IMR-90 (cell line): ENCODE data around the gene GNAI2. TPM values are rescaled to one million over a fixed set of nuclear protein-coding genes. Genes with fewer than 3 reads are reported as not detected.

Experiments used
- ATAC-seq: fragments of 200-7000 bp; cut with Tn5 transposase; 2 replicates; pipeline ENCODE4 v1.9.1; 2020; ENCODE audit warnings: low read depth, mild to moderate bottlenecking, moderate library complexity
- BruUV-seq: library from RNA; stranded (reverse); fragments of 400-500 nt; replicated peaks from 2 replicates; lab custom pipeline; 2021; lab: Mats Ljungman, UMichigan
- CTCF ChIA-PET: fragments of 300-600 bp; formaldehyde crosslinking; extraction: SDS; loops from one replicate; lab custom pipeline; 2021; ENCODE audit warnings: antibody characterized with exemption; lab: Yijun Ruan, JAX
- POLR2A ChIA-PET: fragments of 300-600 bp; sonication (Branson Sonifier 250); formaldehyde crosslinking; loops from one replicate; lab custom pipeline; 2022; ENCODE audit warnings: antibody characterized with exemption; ENCODE audit not compliant: unreplicated experiment; lab: Charles Lee
- DNase-seq: peaks from one replicate; pipeline ENCODE4 v3.0.0; 2013
- H2AFZ ChIP-seq: replicated peaks from 2 replicates; pipeline ENCODE3; 2013; ENCODE audit warnings: low read length, mild to moderate bottlenecking; ENCODE audit not compliant: poor library complexity
- H2AK5ac ChIP-seq: 2 replicates; pipeline ENCODE4 v1.6.1; 2013; ENCODE audit warnings: low read depth, low read length, inconsistent platforms
- H2AK9ac ChIP-seq: replicated peaks from 2 replicates; pipeline ENCODE3; 2013; ENCODE audit warnings: mild to moderate bottlenecking, low read depth, low read length, moderate library complexity; ENCODE audit not compliant: poor library complexity
- H2BK120ac ChIP-seq: 2 replicates; pipeline ENCODE4 v1.6.1; 2013; ENCODE audit warnings: low read depth, low read length, inconsistent platforms
- H2BK15ac ChIP-seq: 3 replicates; pipeline ENCODE4 v1.6.1; 2013; ENCODE audit warnings: low read depth, low read length, inconsistent platforms
- H2BK20ac ChIP-seq: 2 replicates; pipeline ENCODE4 v1.6.1; 2013; ENCODE audit warnings: low read depth, mild to moderate bottlenecking, inconsistent platforms, low read length, moderate library complexity
- H2BK5ac ChIP-seq: 2 replicates; pipeline ENCODE4 v1.6.1; 2013; ENCODE audit warnings: mild to moderate bottlenecking, low read depth, low read length, inconsistent platforms; ENCODE audit not compliant: poor library complexity, severe bottlenecking
- H3K14ac ChIP-seq: replicated peaks from 2 replicates; pipeline ENCODE4 v1.6.1; 2013; ENCODE audit warnings: low read depth, low read length, inconsistent platforms
- H3K18ac ChIP-seq: 2 replicates; pipeline ENCODE4 v1.6.1; 2013; ENCODE audit warnings: low read depth, low read length, control low read depth
- H3K23ac ChIP-seq: 2 replicates; pipeline ENCODE4 v1.6.1; 2013; ENCODE audit warnings: low read depth, low read length, inconsistent platforms
- H3K27ac ChIP-seq: 2 replicates; pipeline ENCODE4 v1.5.1; 2013; ENCODE audit warnings: mild to moderate bottlenecking, control low read depth, low read length; ENCODE audit not compliant: insufficient read depth
- H3K27me3 ChIP-seq: 2 replicates; pipeline ENCODE4 v1.6.1; 2013; ENCODE audit warnings: low read length; ENCODE audit not compliant: control insufficient read depth, insufficient read depth
- H3K36me3 ChIP-seq: 2 replicates; pipeline ENCODE4 v1.6.1; 2013; ENCODE audit warnings: low read length, mixed read lengths; ENCODE audit not compliant: control insufficient read depth, insufficient read depth
- H3K4ac ChIP-seq: 2 replicates; pipeline ENCODE4 v1.6.1; 2013; ENCODE audit warnings: low read depth, low read length, inconsistent platforms
- H3K4me1 ChIP-seq: 2 replicates; pipeline ENCODE4 v1.6.1; 2013; ENCODE audit warnings: low read length, mixed read lengths; ENCODE audit not compliant: control insufficient read depth, insufficient read depth
- H3K4me2 ChIP-seq: 2 replicates; pipeline ENCODE4 v1.6.1; 2013; ENCODE audit warnings: low read depth, mild to moderate bottlenecking, control low read depth, low read length, moderate library complexity
- H3K4me3 ChIP-seq: 2 replicates; pipeline ENCODE4 v1.5.1; 2013; ENCODE audit warnings: low read depth, mild to moderate bottlenecking, control low read depth, low read length, moderate library complexity; ENCODE audit not compliant: insufficient read depth
- H3K56ac ChIP-seq: 2 replicates; pipeline ENCODE4 v1.6.1; 2013; ENCODE audit warnings: low read length, inconsistent platforms; ENCODE audit not compliant: insufficient read depth; ENCODE audit errors: extremely low read depth
- H3K79me1 ChIP-seq, 2 experiments: 2 replicates each; pipeline ENCODE4 v1.6.1; 2013; ENCODE audit warnings: low read length in 2 of 2, inconsistent platforms in 1 of 2, low read depth in 1 of 2
- H3K9ac ChIP-seq: 2 replicates; pipeline ENCODE4 v1.6.1; 2013; ENCODE audit warnings: low read depth, low read length, control low read depth
- H3K9me1 ChIP-seq: 2 replicates; pipeline ENCODE4 v1.6.1; 2013; ENCODE audit warnings: low read length, inconsistent platforms; ENCODE audit not compliant: insufficient read depth
- H3K9me3 ChIP-seq: 2 replicates; pipeline ENCODE4 v1.6.1; 2013; ENCODE audit warnings: low read length; ENCODE audit not compliant: control insufficient read depth, insufficient read depth
- H4K20me1 ChIP-seq: 2 replicates; pipeline ENCODE4 v1.6.1; 2013; ENCODE audit warnings: low read length, inconsistent platforms; ENCODE audit not compliant: insufficient read depth
- H4K5ac ChIP-seq: 2 replicates; pipeline ENCODE4 v1.6.1; 2013; ENCODE audit warnings: mild to moderate bottlenecking, low read depth, low read length, control low read depth
- H4K8ac ChIP-seq, 2 experiments: 2 replicates each; pipeline ENCODE4 v1.6.1; 2013; ENCODE audit warnings: low read depth in 2 of 2, low read length in 2 of 2, control low read depth in 1 of 2, inconsistent platforms in 1 of 2
- H4K91ac ChIP-seq: 2 replicates; pipeline ENCODE4 v1.6.1; 2013; ENCODE audit warnings: low read depth, low read length, inconsistent platforms; ENCODE audit not compliant: insufficient read depth
- BHLHE40 ChIP-seq: fragments of 150-350 bp; IDR thresholded peaks from 2 replicates; pipeline ENCODE4 v1.6.1; 2016; ENCODE audit warnings: mild to moderate bottlenecking, low read depth, low read length
- CEBPB ChIP-seq: IDR thresholded peaks from 2 replicates; pipeline ENCODE4 v1.6.1; 2012; ENCODE audit warnings: low read depth, low read length, improper control_type of control experiment
- CHD1 ChIP-seq: IDR thresholded peaks from 2 replicates; pipeline ENCODE4 v1.6.1; 2012; ENCODE audit warnings: low read depth, low read length, improper control_type of control experiment
- CTCF ChIP-seq: conservative IDR thresholded peaks from 2 replicates; pipeline ENCODE4 v1.5.1; 2012; ENCODE audit warnings: mild to moderate bottlenecking, low read depth, low read length, improper control_type of control experiment
- ELK1 ChIP-seq: fragments of 150-350 bp; IDR thresholded peaks from 2 replicates; pipeline ENCODE4 v1.6.1; 2016; ENCODE audit warnings: low read depth, mild to moderate bottlenecking, low read length, moderate library complexity, borderline replicate concordance
- FOS ChIP-seq: fragments of 150-350 bp; IDR thresholded peaks from 2 replicates; pipeline ENCODE4 v1.6.1; 2016; ENCODE audit warnings: low read depth, low read length
- MAFK ChIP-seq: IDR thresholded peaks from 2 replicates; pipeline ENCODE4 v1.6.1; 2012; ENCODE audit warnings: low read depth, low read length, improper control_type of control experiment
- MAZ ChIP-seq: IDR thresholded peaks from 2 replicates; pipeline ENCODE4 v1.6.1; 2012; ENCODE audit warnings: low read depth, mild to moderate bottlenecking, low read length, improper control_type of control experiment, moderate library complexity, borderline replicate concordance
- MXI1 ChIP-seq: IDR thresholded peaks from 2 replicates; pipeline ENCODE4 v1.6.1; 2012; ENCODE audit warnings: low read depth, mild to moderate bottlenecking, low read length, moderate library complexity, borderline replicate concordance
- NFE2L2 ChIP-seq: fragments of 150-350 bp; IDR thresholded peaks from 2 replicates; pipeline ENCODE4 v1.6.1; 2016; ENCODE audit warnings: low read depth, mild to moderate bottlenecking, low read length
- POLR2A ChIP-seq: IDR thresholded peaks from 2 replicates; pipeline ENCODE4 v1.6.1; 2012; ENCODE audit warnings: mild to moderate bottlenecking, low read depth, low read length
- RAD21 ChIP-seq: IDR thresholded peaks from 2 replicates; pipeline ENCODE4 v1.6.1; 2012; ENCODE audit warnings: low read length, improper control_type of control experiment
- RCOR1 ChIP-seq: IDR thresholded peaks from 2 replicates; pipeline ENCODE4 v1.6.1; 2012; ENCODE audit warnings: mild to moderate bottlenecking, low read length, improper control_type of control experiment; ENCODE audit not compliant: insufficient replicate concordance
- RFX5 ChIP-seq: IDR thresholded peaks from 2 replicates; pipeline ENCODE4 v1.8.0; 2012; ENCODE audit warnings: low read depth, mild to moderate bottlenecking, low read length, moderate library complexity
- SMC3 ChIP-seq: fragments of 150-350 bp; IDR thresholded peaks from 2 replicates; pipeline ENCODE4 v1.6.1; 2016; ENCODE audit warnings: low read depth, mild to moderate bottlenecking, antibody characterized with exemption, low read length, moderate library complexity
- USF2 ChIP-seq: fragments of 150-350 bp; IDR thresholded peaks from 2 replicates; pipeline ENCODE4 v1.6.1; 2017; ENCODE audit warnings: mild to moderate bottlenecking, antibody characterized with exemption, low read length, low read depth
- WGBS, 2 experiments: methylation state at CpG; one replicate each; pipeline versions ENCODE4 v1.1.5 to v1.1.7; 2013; ENCODE audit warnings: missing lambda C conversion rate in 2 of 2; ENCODE audit not compliant: insufficient read length in 1 of 2; ENCODE audit errors: extremely low coverage in 2 of 2; 5-methylcytosine and 5-hydroxymethylcytosine counted together
- dilution Hi-C: fragments of 300-500 bp; cut with HindIII; formaldehyde crosslinking; loops from one replicate; pipeline ENCODE4 v1.14.3; 2018; ENCODE audit warnings: low sequenced_read_pairs; ENCODE audit not compliant: unreplicated experiment
- in situ Hi-C: fragments of 300-500 bp; cut with MboI; formaldehyde crosslinking; loops from 3 replicates; pipeline ENCODE4 v1.14.3; 2019; ENCODE audit warnings: low sequenced_read_pairs, inconsistent platforms, mixed read lengths
- intact Hi-C: fragments of 100-400 bp; cut with micrococcal nuclease; formaldehyde crosslinking; loops from 2 replicates; pipeline ENCODE4 v1.10.0; 2022
- polyA plus RNA-seq, 3 experiments: library from polyadenylated mRNA; depleted of rRNA; stranded (reverse); fragments of >200 nt; gene quantifications; 2 replicates each; pipeline ENCODE4 v1.2.3, GENCODE V29; 2012; ENCODE audit warnings: low replicate concordance in 1 of 3
- total RNA-seq: library from RNA; depleted of rRNA; stranded (reverse); fragments of >200 nt; gene quantifications from 2 replicates; pipeline ENCODE4 v1.2.3, GENCODE V29; 2012

Gene GNAI2
- total and polyA plus RNA-seq, 2 of the 4 experiments (the other 2 are of a cell fraction), result 867 to 1,079 TPM

- H3K4me2 ChIP-seq, result no peak overlapping the region
- H4K8ac ChIP-seq, result no peak overlapping the region
- CTCF ChIA-PET, result no interaction called here
- H3K9ac ChIP-seq, result no peak overlapping the region
- no peak overlapping the region for H2BK20ac ChIP-seq
- H3K9me3 ChIP-seq, result no peaks in the 10 kb centered on the region
- no peak for ATAC-seq
- no peak overlapping the region for H4K91ac ChIP-seq
- dilution Hi-C loops, result no loop called here
- no peaks in the 10 kb centered on the region for H3K4me1 ChIP-seq
- H2BK15ac ChIP-seq, result no peak overlapping the region
- intact Hi-C loops, result no loop called here
- H3K23ac ChIP-seq, result no peak overlapping the region
- POLR2A ChIA-PET, result no interaction called here
- H3K27ac ChIP-seq, result no peak overlapping the region
- H3K14ac ChIP-seq, result no peak overlapping the region
- H2AK5ac ChIP-seq, result no peak overlapping the region
- no peak overlapping the region for H3K4ac ChIP-seq
- H3K9me1 ChIP-seq, result no peaks in the 10 kb centered on the region
- H3K79me1 ChIP-seq, result no peaks in the 10 kb centered on the region
- peaks cover 25% of the 10 kb centered on the region; the same call in 1 of the 2 replicates for H3K27me3 ChIP-seq
- no TSS peak for BruUV-seq
- WGBS, 2 experiments, result 84% methylated on average over 4 of the region's 17 CpGs; no CpG with 5 or more reads in 1 of the 2 experiments
- no peaks in the 10 kb centered on the region for H3K36me3 ChIP-seq
- no peak overlapping the region for H2BK5ac ChIP-seq
- no peak for DNase-seq
- H4K20me1 ChIP-seq, result no peaks in the 10 kb centered on the region
- no peak overlapping the region for H3K4me3 ChIP-seq
- TF ChIP-seq CTCF (no peak), FOS (no peak), NFE2L2 (no peak), RFX5 (no peak), USF2 (no peak), CEBPB (no peak), RAD21 (no peak), CHD1 (no peak), RCOR1 (no peak), MAZ (no peak), POLR2A (no peak), BHLHE40 (no peak), MAFK (no peak), MXI1 (no peak), SMC3 (no peak), ELK1 (no peak)
- no peak overlapping the region for H2AK9ac ChIP-seq
- H2AFZ ChIP-seq, result no peak overlapping the region
- in situ Hi-C loops, result no loop called here
- no peak overlapping the region for H3K18ac ChIP-seq
- no peak overlapping the region for H4K5ac ChIP-seq
- H3K56ac ChIP-seq, result no peak overlapping the region
- no peak overlapping the region for H2BK120ac ChIP-seq
These were observed 17.6 kb upstream of the GNAI2 start for GRCh38 chr3:50218448-50218847.
